ENCODE data around the gene C11orf24.

DNA sequence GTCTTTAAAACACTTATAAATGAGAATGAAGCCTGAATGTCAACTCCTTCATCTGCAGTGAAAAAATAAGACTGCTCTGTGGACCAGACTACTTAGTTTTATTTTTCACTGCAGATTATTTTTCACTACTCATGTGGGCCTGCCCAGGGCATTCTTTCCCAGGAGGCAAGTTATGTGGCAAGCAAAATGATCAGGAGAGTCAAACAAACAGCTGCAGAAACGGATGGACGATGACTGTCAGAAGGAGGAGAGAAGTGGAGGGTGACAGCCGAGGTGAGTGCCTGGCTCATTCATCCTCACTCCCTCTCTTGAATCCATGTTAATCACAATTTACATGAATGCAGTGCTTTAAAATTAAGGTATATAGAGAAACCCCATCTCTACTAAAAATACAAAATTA is 34.9 kb upstream of the C11orf24 start:
- TF ChIP-seq, protein P1, sequence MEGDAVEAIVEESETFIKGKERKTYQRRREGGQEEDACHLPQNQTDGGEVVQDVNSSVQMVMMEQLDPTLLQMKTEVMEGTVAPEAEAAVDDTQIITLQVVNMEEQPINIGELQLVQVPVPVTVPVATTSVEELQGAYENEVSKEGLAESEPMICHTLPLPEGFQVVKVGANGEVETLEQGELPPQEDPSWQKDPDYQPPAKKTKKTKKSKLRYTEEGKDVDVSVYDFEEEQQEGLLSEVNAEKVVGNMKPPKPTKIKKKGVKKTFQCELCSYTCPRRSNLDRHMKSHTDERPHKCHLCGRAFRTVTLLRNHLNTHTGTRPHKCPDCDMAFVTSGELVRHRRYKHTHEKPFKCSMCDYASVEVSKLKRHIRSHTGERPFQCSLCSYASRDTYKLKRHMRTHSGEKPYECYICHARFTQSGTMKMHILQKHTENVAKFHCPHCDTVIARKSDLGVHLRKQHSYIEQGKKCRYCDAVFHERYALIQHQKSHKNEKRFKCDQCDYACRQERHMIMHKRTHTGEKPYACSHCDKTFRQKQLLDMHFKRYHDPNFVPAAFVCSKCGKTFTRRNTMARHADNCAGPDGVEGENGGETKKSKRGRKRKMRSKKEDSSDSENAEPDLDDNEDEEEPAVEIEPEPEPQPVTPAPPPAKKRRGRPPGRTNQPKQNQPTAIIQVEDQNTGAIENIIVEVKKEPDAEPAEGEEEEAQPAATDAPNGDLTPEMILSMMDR (IDR thresholded peaks at IDR 0.05): no peak
- no peak for TF ChIP-seq POLR2A (IDR thresholded peaks at IDR 0.05)

Measured in right lobe of liver (tissue), 4 donors.